ENCODE results near the gene PGA5.
"Not testable (repeated sequence)": the region's sequence is repeated elsewhere in the genome, so short reads cannot be mapped to it uniquely, and the experiment has no call there.

PGA5 gene

GRCh38 chr11:61240875-61241274 lies at the start of gene PGA5:
PGA5 (plus strand) TSS chr11:61241175; CDS start chr11:61241227, 52 bp downstream.
- H3K9me3 ChIP-seq (ENCODE audit: control insufficient read depth, insufficient read depth, low read length); H3K4me1 ChIP-seq (ENCODE audit: control insufficient read depth, insufficient read depth, low read length); H3K27me3 ChIP-seq (ENCODE audit: control insufficient read depth, insufficient read depth, low read length); H3K27ac ChIP-seq (ENCODE audit: low read depth, low read length); H3K9ac ChIP-seq (ENCODE audit: low read depth, low read length); H3K4me3 ChIP-seq (ENCODE audit: low read depth, low read length); H3K36me3 ChIP-seq (ENCODE audit: control insufficient read depth, insufficient read depth, low read length): not testable (repeated sequence)

GRCh38 chr11:61193596-61193995 lies 47.4 kb upstream of the PGA5 start:
- no peak overlapping the region for H3K27ac ChIP-seq (ENCODE audit: low read depth, low read length)
- H3K36me3 ChIP-seq (ENCODE audit: control insufficient read depth, insufficient read depth, low read length): no peaks in the 10 kb centered on the region
- no peaks in the 10 kb centered on the region for H3K27me3 ChIP-seq (ENCODE audit: control insufficient read depth, insufficient read depth, low read length)
- no peaks in the 10 kb centered on the region for H3K4me1 ChIP-seq (ENCODE audit: control insufficient read depth, insufficient read depth, low read length)
- H3K4me3 ChIP-seq (ENCODE audit: low read depth, low read length): no peak overlapping the region
- no peaks in the 10 kb centered on the region for H3K9me3 ChIP-seq (ENCODE audit: control insufficient read depth, insufficient read depth, low read length)
- no peak overlapping the region for H3K9ac ChIP-seq (ENCODE audit: low read depth, low read length)

GRCh38 chr11:61194169-61194671 lies 46.8 kb upstream of the PGA5 start:
- H3K4me1 ChIP-seq (ENCODE audit: control insufficient read depth, insufficient read depth, low read length): no peaks in the 10 kb centered on the region

GRCh38 chr11:61194981-61195695 lies 45.8 kb upstream of the PGA5 start:
- H3K36me3 ChIP-seq (ENCODE audit: control insufficient read depth, insufficient read depth, low read length): no peaks in the 10 kb centered on the region
- H3K9me3 ChIP-seq (ENCODE audit: control insufficient read depth, insufficient read depth, low read length): no peaks in the 10 kb centered on the region
- H3K27ac ChIP-seq (ENCODE audit: low read depth, low read length): no peak overlapping the region
- no peak overlapping the region for H3K9ac ChIP-seq (ENCODE audit: low read depth, low read length)
- no peaks in the 10 kb centered on the region for H3K27me3 ChIP-seq (ENCODE audit: control insufficient read depth, insufficient read depth, low read length)
- H3K4me3 ChIP-seq (ENCODE audit: low read depth, low read length): no peak overlapping the region
- H3K4me1 ChIP-seq (ENCODE audit: control insufficient read depth, insufficient read depth, low read length): no peaks in the 10 kb centered on the region

More at GRCh38 chr11:61194169-61194671, 46.8 kb upstream of the PGA5 start:
- no peaks in the 10 kb centered on the region for H3K36me3 ChIP-seq (ENCODE audit: control insufficient read depth, insufficient read depth, low read length)
- H3K4me3 ChIP-seq (ENCODE audit: low read depth, low read length): no peak overlapping the region
- H3K27me3 ChIP-seq (ENCODE audit: control insufficient read depth, insufficient read depth, low read length): no peaks in the 10 kb centered on the region
- no peak overlapping the region for H3K9ac ChIP-seq (ENCODE audit: low read depth, low read length)
- no peak overlapping the region for H3K27ac ChIP-seq (ENCODE audit: low read depth, low read length)
- H3K9me3 ChIP-seq (ENCODE audit: control insufficient read depth, insufficient read depth, low read length): no peaks in the 10 kb centered on the region

GRCh38 chr11:61195719-61196118 lies 45.3 kb upstream of the PGA5 start:
- Histone ChIP-seq H3K36me3 (ENCODE audit: control insufficient read depth, insufficient read depth, low read length) (no peaks in the 10 kb centered on the region), H3K9me3 (ENCODE audit: control insufficient read depth, insufficient read depth, low read length) (no peaks in the 10 kb centered on the region), H3K4me3 (ENCODE audit: low read depth, low read length) (no peak overlapping the region), H3K27ac (ENCODE audit: low read depth, low read length) (no peak overlapping the region), H3K4me1 (ENCODE audit: control insufficient read depth, insufficient read depth, low read length) (no peaks in the 10 kb centered on the region), H3K9ac (ENCODE audit: low read depth, low read length) (no peak overlapping the region), H3K27me3 (ENCODE audit: control insufficient read depth, insufficient read depth, low read length) (no peaks in the 10 kb centered on the region)

- Histone ChIP-seq H3K4me3 (ENCODE audit: low read depth, low read length) (no peak overlapping the region), H3K27ac (ENCODE audit: low read depth, low read length) (no peak overlapping the region), H3K27me3 (ENCODE audit: control insufficient read depth, insufficient read depth, low read length) (no peaks in the 10 kb centered on the region), H3K9me3 (ENCODE audit: control insufficient read depth, insufficient read depth, low read length) (no peaks in the 10 kb centered on the region), H3K36me3 (ENCODE audit: control insufficient read depth, insufficient read depth, low read length) (no peaks in the 10 kb centered on the region), H3K9ac (ENCODE audit: low read depth, low read length) (no peak overlapping the region), H3K4me1 (ENCODE audit: control insufficient read depth, insufficient read depth, low read length) (peaks cover 4% of the 10 kb centered on the region; the same call in 1 of the 2 replicates)
These were observed 42.6 kb upstream of the PGA5 start for GRCh38 chr11:61198361-61198760.

GRCh38 chr11:61198948-61199523 lies 41.9 kb upstream of the PGA5 start:
- H3K27me3 ChIP-seq (ENCODE audit: control insufficient read depth, insufficient read depth, low read length): no peaks in the 10 kb centered on the region
- no peak overlapping the region for H3K9ac ChIP-seq (ENCODE audit: low read depth, low read length)
- peaks cover 4% of the 10 kb centered on the region; the same call in 1 of the 2 replicates for H3K4me1 ChIP-seq (ENCODE audit: control insufficient read depth, insufficient read depth, low read length)
- no peak overlapping the region for H3K4me3 ChIP-seq (ENCODE audit: low read depth, low read length)
- no peaks in the 10 kb centered on the region for H3K9me3 ChIP-seq (ENCODE audit: control insufficient read depth, insufficient read depth, low read length)
- H3K36me3 ChIP-seq (ENCODE audit: control insufficient read depth, insufficient read depth, low read length): no peaks in the 10 kb centered on the region
- H3K27ac ChIP-seq (ENCODE audit: low read depth, low read length): no peak overlapping the region

- Histone ChIP-seq H3K27me3 (ENCODE audit: control insufficient read depth, insufficient read depth, low read length) (no peaks in the 10 kb centered on the region), H3K9ac (ENCODE audit: low read depth, low read length) (no peak overlapping the region), H3K4me1 (ENCODE audit: control insufficient read depth, insufficient read depth, low read length) (peaks cover 4% of the 10 kb centered on the region; the same call in 1 of the 2 replicates), H3K36me3 (ENCODE audit: control insufficient read depth, insufficient read depth, low read length) (no peaks in the 10 kb centered on the region), H3K4me3 (ENCODE audit: low read depth, low read length) (no peak overlapping the region), H3K27ac (ENCODE audit: low read depth, low read length) (no peak overlapping the region), H3K9me3 (ENCODE audit: control insufficient read depth, insufficient read depth, low read length) (no peaks in the 10 kb centered on the region)
These were observed 39.5 kb upstream of the PGA5 start for GRCh38 chr11:61201476-61201875.

GRCh38 chr11:61202950-61203746 lies 37.8 kb upstream of the PGA5 start, which contains the start of gene PGA3:
PGA3 (plus strand) TSS chr11:61203515; CDS start chr11:61203565, 50 bp downstream.
- not testable (repeated sequence) for H3K4me1 ChIP-seq (ENCODE audit: control insufficient read depth, insufficient read depth, low read length); H3K27me3 ChIP-seq (ENCODE audit: control insufficient read depth, insufficient read depth, low read length); H3K36me3 ChIP-seq (ENCODE audit: control insufficient read depth, insufficient read depth, low read length); H3K9ac ChIP-seq (ENCODE audit: low read depth, low read length); H3K27ac ChIP-seq (ENCODE audit: low read depth, low read length); H3K9me3 ChIP-seq (ENCODE audit: control insufficient read depth, insufficient read depth, low read length); H3K4me3 ChIP-seq (ENCODE audit: low read depth, low read length)

- H3K27me3 ChIP-seq (ENCODE audit: control insufficient read depth, insufficient read depth, low read length); H3K9me3 ChIP-seq (ENCODE audit: control insufficient read depth, insufficient read depth, low read length); H3K4me1 ChIP-seq (ENCODE audit: control insufficient read depth, insufficient read depth, low read length); H3K36me3 ChIP-seq (ENCODE audit: control insufficient read depth, insufficient read depth, low read length); H3K4me3 ChIP-seq (ENCODE audit: low read depth, low read length); H3K9ac ChIP-seq (ENCODE audit: low read depth, low read length); H3K27ac ChIP-seq (ENCODE audit: low read depth, low read length): not testable (repeated sequence)
These were observed 37.1 kb upstream of the PGA5 start for GRCh38 chr11:61203873-61204272.

All from HUES48 (cell line).